Measurements from ENCODE around the gene GAL3ST3.

GAL3ST3 gene

GRCh38 chr11:66076561-66076960 is 27.6 kb upstream of the GAL3ST3 start:
- Histone ChIP-seq H3K36me3 (ENCODE audit: insufficient read depth, low read length) (peaks cover 15% of the 10 kb centered on the region), H3K4me1 (ENCODE audit: insufficient read depth, low read length) (peaks cover 2% of the 10 kb centered on the region), H3K4me3 (ENCODE audit: low read length) (no peak overlapping the region), H2AFZ (ENCODE audit: low read depth, low read length) (no peak overlapping the region), H3K9me3 (ENCODE audit: low read length) (no peaks in the 10 kb centered on the region), H3K27me3 (ENCODE audit: insufficient read depth, low read length) (no peaks in the 10 kb centered on the region)

GRCh38 chr11:66075273-66075672 is 26.3 kb upstream of the GAL3ST3 start:
- Histone ChIP-seq H2AFZ (ENCODE audit: low read depth, low read length) (no peak overlapping the region), H3K9me3 (ENCODE audit: low read length) (no peaks in the 10 kb centered on the region), H3K36me3 (ENCODE audit: insufficient read depth, low read length) (peaks cover 15% of the 10 kb centered on the region), H3K4me3 (ENCODE audit: low read length) (no peak overlapping the region), H3K4me1 (ENCODE audit: insufficient read depth, low read length) (peaks cover 10% of the 10 kb centered on the region), H3K27me3 (ENCODE audit: insufficient read depth, low read length) (no peaks in the 10 kb centered on the region)

GRCh38 chr11:66073669-66074068 is 24.7 kb upstream of the GAL3ST3 start:
- no peaks in the 10 kb centered on the region for H3K27me3 ChIP-seq (ENCODE audit: insufficient read depth, low read length)
- H3K4me1 ChIP-seq (ENCODE audit: insufficient read depth, low read length), result peaks cover 20% of the 10 kb centered on the region
- H3K9me3 ChIP-seq (ENCODE audit: low read length), result no peaks in the 10 kb centered on the region
- H3K4me3 ChIP-seq (ENCODE audit: low read length), result no peak overlapping the region
- no peak overlapping the region for H2AFZ ChIP-seq (ENCODE audit: low read depth, low read length)
- H3K36me3 ChIP-seq (ENCODE audit: insufficient read depth, low read length), result peaks cover 22% of the 10 kb centered on the region

- Histone ChIP-seq H3K9me3 (ENCODE audit: low read length) (no peaks in the 10 kb centered on the region), H3K36me3 (ENCODE audit: insufficient read depth, low read length) (peaks cover 32% of the 10 kb centered on the region), H3K4me3 (ENCODE audit: low read length) (no peak overlapping the region), H2AFZ (ENCODE audit: low read depth, low read length) (no peak overlapping the region), H3K4me1 (ENCODE audit: insufficient read depth, low read length) (peaks cover 20% of the 10 kb centered on the region), H3K27me3 (ENCODE audit: insufficient read depth, low read length) (no peaks in the 10 kb centered on the region)
These were observed 23.6 kb upstream of the GAL3ST3 start for GRCh38 chr11:66072518-66072917.

- no peak overlapping the region for H2AFZ ChIP-seq (ENCODE audit: low read depth, low read length)
- no peaks in the 10 kb centered on the region for H3K27me3 ChIP-seq (ENCODE audit: insufficient read depth, low read length)
- no peaks in the 10 kb centered on the region for H3K9me3 ChIP-seq (ENCODE audit: low read length)
- H3K4me1 ChIP-seq (ENCODE audit: insufficient read depth, low read length), result peaks cover 20% of the 10 kb centered on the region
- no peak overlapping the region for H3K4me3 ChIP-seq (ENCODE audit: low read length)
- H3K36me3 ChIP-seq (ENCODE audit: insufficient read depth, low read length), result peaks cover 37% of the 10 kb centered on the region
These were observed 23.1 kb upstream of the GAL3ST3 start for GRCh38 chr11:66072081-66072480.

- Histone ChIP-seq H3K9me3 (ENCODE audit: low read length) (no peaks in the 10 kb centered on the region), H3K36me3 (ENCODE audit: insufficient read depth, low read length) (peaks cover 44% of the 10 kb centered on the region), H2AFZ (ENCODE audit: low read depth, low read length) (no peak overlapping the region)
These were observed 22.4 kb upstream of the GAL3ST3 start for GRCh38 chr11:66071381-66071801.

GRCh38 chr11:66070604-66071380 is 21.8 kb upstream of the GAL3ST3 start:
- H2AFZ ChIP-seq (ENCODE audit: low read depth, low read length), result peak overlapping the region; percentile 62
- no peaks in the 10 kb centered on the region for H3K27me3 ChIP-seq (ENCODE audit: insufficient read depth, low read length)
- peaks cover 50% of the 10 kb centered on the region for H3K36me3 ChIP-seq (ENCODE audit: insufficient read depth, low read length)
- H3K9me3 ChIP-seq (ENCODE audit: low read length), result no peaks in the 10 kb centered on the region
- peak overlapping the region; percentile 79 for H3K4me3 ChIP-seq (ENCODE audit: low read length)
- peaks cover 20% of the 10 kb centered on the region for H3K4me1 ChIP-seq (ENCODE audit: insufficient read depth, low read length)

More at GRCh38 chr11:66071381-66071801, 22.4 kb upstream of the GAL3ST3 start:
- no peaks in the 10 kb centered on the region for H3K27me3 ChIP-seq (ENCODE audit: insufficient read depth, low read length)
- H3K4me3 ChIP-seq (ENCODE audit: low read length), result peak overlapping the region; percentile 79
- H3K4me1 ChIP-seq (ENCODE audit: insufficient read depth, low read length), result peaks cover 20% of the 10 kb centered on the region

GRCh38 chr11:66069715-66070603 is 21.0 kb upstream of the GAL3ST3 start, which contains the start of gene PACS1:
Gene PACS1, plus strand, starts transcription at chr11:66070272. Its CDS starts 215 bp downstream, at chr11:66070487.
- H3K4me3 ChIP-seq (ENCODE audit: low read length), result peak within 1 kb of the TSS; percentile 79
- no peaks in the 10 kb centered on the region for H3K9me3 ChIP-seq (ENCODE audit: low read length)
- peaks cover 20% of the 10 kb centered on the region for H3K4me1 ChIP-seq (ENCODE audit: insufficient read depth, low read length)
- no peaks in the 10 kb centered on the region for H3K27me3 ChIP-seq (ENCODE audit: insufficient read depth, low read length)
- peaks cover 56% of the 10 kb centered on the region for H3K36me3 ChIP-seq (ENCODE audit: insufficient read depth, low read length)
- peak within 1 kb of the TSS; percentile 71 for H2AFZ ChIP-seq (ENCODE audit: low read depth, low read length)

GRCh38 chr11:66068923-66069714 is 20.2 kb upstream of the GAL3ST3 start:
- no peak overlapping the region for H2AFZ ChIP-seq (ENCODE audit: low read depth, low read length)
- H3K4me1 ChIP-seq (ENCODE audit: insufficient read depth, low read length), result peaks cover 20% of the 10 kb centered on the region
- H3K27me3 ChIP-seq (ENCODE audit: insufficient read depth, low read length), result no peaks in the 10 kb centered on the region
- peaks cover 58% of the 10 kb centered on the region for H3K36me3 ChIP-seq (ENCODE audit: insufficient read depth, low read length)
- H3K4me3 ChIP-seq (ENCODE audit: low read length), result peak overlapping the region; percentile 79
- no peaks in the 10 kb centered on the region for H3K9me3 ChIP-seq (ENCODE audit: low read length)

GRCh38 chr11:66068154-66068821 is 19.3 kb upstream of the GAL3ST3 start:
- peaks cover 64% of the 10 kb centered on the region for H3K36me3 ChIP-seq (ENCODE audit: insufficient read depth, low read length)

GRCh38 chr11:66067640-66068039 is 18.7 kb upstream of the GAL3ST3 start:
- H3K4me3 ChIP-seq (ENCODE audit: low read length), result no peak overlapping the region
- H2AFZ ChIP-seq (ENCODE audit: low read depth, low read length), result no peak overlapping the region
- H3K4me1 ChIP-seq (ENCODE audit: insufficient read depth, low read length), result peaks cover 20% of the 10 kb centered on the region
- no peaks in the 10 kb centered on the region for H3K27me3 ChIP-seq (ENCODE audit: insufficient read depth, low read length)
- no peaks in the 10 kb centered on the region for H3K9me3 ChIP-seq (ENCODE audit: low read length)
- H3K36me3 ChIP-seq (ENCODE audit: insufficient read depth, low read length), result peaks cover 66% of the 10 kb centered on the region

More at GRCh38 chr11:66068154-66068821, 19.3 kb upstream of the GAL3ST3 start:
- Histone ChIP-seq H3K4me3 (ENCODE audit: low read length) (no peak overlapping the region), H2AFZ (ENCODE audit: low read depth, low read length) (no peak overlapping the region), H3K9me3 (ENCODE audit: low read length) (no peaks in the 10 kb centered on the region), H3K27me3 (ENCODE audit: insufficient read depth, low read length) (no peaks in the 10 kb centered on the region), H3K4me1 (ENCODE audit: insufficient read depth, low read length) (peaks cover 20% of the 10 kb centered on the region)

GRCh38 chr11:66066751-66067150 is 17.8 kb upstream of the GAL3ST3 start:
- no peak overlapping the region for H3K4me3 ChIP-seq (ENCODE audit: low read length)
- H2AFZ ChIP-seq (ENCODE audit: low read depth, low read length), result no peak overlapping the region
- H3K27me3 ChIP-seq (ENCODE audit: insufficient read depth, low read length), result no peaks in the 10 kb centered on the region
- H3K36me3 ChIP-seq (ENCODE audit: insufficient read depth, low read length), result peaks cover 73% of the 10 kb centered on the region
- H3K4me1 ChIP-seq (ENCODE audit: insufficient read depth, low read length), result peaks cover 19% of the 10 kb centered on the region
- peaks cover under 1% of the 10 kb centered on the region for H3K9me3 ChIP-seq (ENCODE audit: low read length)
